ENCODE data around the gene LEPROT.

DNA sequence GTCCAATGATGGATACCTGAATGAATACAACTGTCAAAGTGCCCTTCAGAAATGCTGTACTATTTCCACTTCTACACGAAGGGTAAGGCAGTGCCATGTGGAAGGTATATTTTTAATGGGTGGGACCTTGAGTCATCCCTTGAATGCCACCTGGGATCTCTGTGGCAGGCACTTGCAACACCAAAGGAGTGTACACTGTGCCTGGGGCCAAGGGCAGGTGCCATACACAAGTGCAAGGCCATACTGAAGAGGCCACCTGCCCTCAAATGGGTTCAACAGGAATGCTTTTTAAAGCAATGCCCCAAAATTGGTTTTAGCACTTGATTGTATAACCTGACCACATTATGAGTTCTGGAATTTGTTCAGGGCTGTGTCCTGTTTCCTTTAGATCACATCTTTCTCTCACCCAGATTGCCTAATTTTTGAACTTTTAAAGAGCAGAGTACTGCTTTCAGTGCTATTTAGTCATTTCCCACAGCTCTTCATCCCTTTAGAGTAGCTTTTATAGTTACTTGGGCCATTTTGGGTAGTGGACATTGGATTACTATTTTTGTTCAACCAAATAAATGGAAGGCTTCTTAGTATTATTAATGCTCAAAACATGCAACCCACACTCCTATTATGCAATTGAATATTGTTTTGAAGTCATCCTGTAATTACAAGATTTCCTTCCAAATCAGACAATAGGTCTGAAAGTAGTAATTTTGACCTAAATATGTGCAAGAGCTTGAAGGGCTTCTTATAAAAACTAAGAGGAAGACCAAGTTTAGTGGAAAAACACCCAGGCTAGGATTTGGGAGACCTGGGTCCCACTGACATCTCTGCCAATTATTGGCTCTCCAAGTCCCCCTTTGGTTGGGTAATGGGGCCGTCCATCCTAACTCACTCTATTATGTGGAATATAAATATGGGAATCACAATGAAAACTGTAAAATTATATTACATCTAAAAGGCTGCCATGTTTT lies 57.2 kb downstream of the LEPROT start:
- TF ChIP-seq, protein P1, sequence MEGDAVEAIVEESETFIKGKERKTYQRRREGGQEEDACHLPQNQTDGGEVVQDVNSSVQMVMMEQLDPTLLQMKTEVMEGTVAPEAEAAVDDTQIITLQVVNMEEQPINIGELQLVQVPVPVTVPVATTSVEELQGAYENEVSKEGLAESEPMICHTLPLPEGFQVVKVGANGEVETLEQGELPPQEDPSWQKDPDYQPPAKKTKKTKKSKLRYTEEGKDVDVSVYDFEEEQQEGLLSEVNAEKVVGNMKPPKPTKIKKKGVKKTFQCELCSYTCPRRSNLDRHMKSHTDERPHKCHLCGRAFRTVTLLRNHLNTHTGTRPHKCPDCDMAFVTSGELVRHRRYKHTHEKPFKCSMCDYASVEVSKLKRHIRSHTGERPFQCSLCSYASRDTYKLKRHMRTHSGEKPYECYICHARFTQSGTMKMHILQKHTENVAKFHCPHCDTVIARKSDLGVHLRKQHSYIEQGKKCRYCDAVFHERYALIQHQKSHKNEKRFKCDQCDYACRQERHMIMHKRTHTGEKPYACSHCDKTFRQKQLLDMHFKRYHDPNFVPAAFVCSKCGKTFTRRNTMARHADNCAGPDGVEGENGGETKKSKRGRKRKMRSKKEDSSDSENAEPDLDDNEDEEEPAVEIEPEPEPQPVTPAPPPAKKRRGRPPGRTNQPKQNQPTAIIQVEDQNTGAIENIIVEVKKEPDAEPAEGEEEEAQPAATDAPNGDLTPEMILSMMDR (IDR thresholded peaks at IDR 0.05): no peak
- TF ChIP-seq EZH2 (IDR thresholded peaks at IDR 0.05): no peak
- no peak for TF ChIP-seq EZH2phosphoT487 (IDR thresholded peaks at IDR 0.05)
